Epithelial cell of esophagus (primary cell): ENCODE measurements around the gene CLK4.

ENCODE experiments used
- DNase-seq: peaks from one replicate; pipeline ENCODE4 v3.0.0; 2010; ENCODE audit warnings: low read depth
- H3K4me3 ChIP-seq: 2 replicates; pipeline ENCODE4 v1.5.1; 2011; ENCODE audit warnings: mild to moderate bottlenecking, low read length, control low read depth
- CTCF ChIP-seq: IDR thresholded peaks from 2 replicates; pipeline ENCODE4 v1.5.1; 2011; ENCODE audit warnings: low read depth, mild to moderate bottlenecking, low read length, control low read depth, inconsistent platforms; ENCODE audit not compliant: insufficient read depth; ENCODE audit errors: missing control alignments

The CLK4 gene

GRCh38 chr5:178605788-178606187 is 21.1 kb downstream of the CLK4 start:
- TF ChIP-seq CTCF = no peak
- H3K4me3 ChIP-seq = no peak overlapping the region
- DNase-seq = no peak

GRCh38 chr5:178602752-178603151 is 24.1 kb downstream of the CLK4 start:
- no peak for TF ChIP-seq CTCF
- no peak for DNase-seq

GRCh38 chr5:178595750-178596149 is 31.1 kb downstream of the CLK4 start:
- no peak for DNase-seq
- no peak for TF ChIP-seq CTCF
- no peak overlapping the region for H3K4me3 ChIP-seq

More at GRCh38 chr5:178602752-178603151, 24.1 kb downstream of the CLK4 start:
- H3K4me3 ChIP-seq = no peak overlapping the region

GRCh38 chr5:178595150-178595549 is 31.7 kb downstream of the CLK4 start:
- H3K4me3 ChIP-seq = no peak overlapping the region
- no peak for DNase-seq
- no peak for TF ChIP-seq CTCF

- H3K4me3 ChIP-seq = peak overlapping the region; percentile 34
- no peak for TF ChIP-seq CTCF
- peak; percentile 89 for DNase-seq
These were observed 35.9 kb downstream of the CLK4 start for GRCh38 chr5:178590924-178591423.

- TF ChIP-seq CTCF = peak; percentile 75
- peak within 1 kb of the TSS; percentile 34 for H3K4me3 ChIP-seq
- DNase-seq = peak; percentile 54
These were observed 36.5 kb downstream of the CLK4 start, which contains the start of gene COL23A1 for GRCh38 chr5:178590141-178590923. COL23A1 (minus strand) TSS chr5:178590393.
